ENCODE results near the gene ACVR2A.

Gene ACVR2A

GRCh38 chr2:147824620-147825019, 20.2 kb upstream of the ACVR2A start:
- no peak overlapping the region for H3K4me3 ChIP-seq (replicated peaks; ENCODE audit: low read depth, low read length)
- no peak for TF ChIP-seq CTCF (IDR thresholded peaks at IDR 0.05; ENCODE audit: low read depth, low read length, missing control alignments)
- DNase-seq (ENCODE audit: extremely low read depth, low read depth): no peak

- H3K4me3 ChIP-seq (replicated peaks; ENCODE audit: low read depth, low read length): no peak overlapping the region
- no peak for DNase-seq (ENCODE audit: extremely low read depth, low read depth)
- TF ChIP-seq CTCF (IDR thresholded peaks at IDR 0.05; ENCODE audit: low read depth, low read length, missing control alignments): no peak
Measured at GRCh38 chr2:147826278-147827087, 18.3 kb upstream of the ACVR2A start.

- DNase-seq (ENCODE audit: extremely low read depth, low read depth): no peak
Measured at GRCh38 chr2:147827088-147827375, 17.8 kb upstream of the ACVR2A start.

GRCh38 chr2:147829106-147829505, 15.7 kb upstream of the ACVR2A start:
- no peak for TF ChIP-seq CTCF (IDR thresholded peaks at IDR 0.05; ENCODE audit: low read depth, low read length, missing control alignments)
- H3K4me3 ChIP-seq (replicated peaks; ENCODE audit: low read depth, low read length): no peak overlapping the region
- peak; percentile 75 for DNase-seq (ENCODE audit: extremely low read depth, low read depth)

More at GRCh38 chr2:147827088-147827375, 17.8 kb upstream of the ACVR2A start:
- no peak overlapping the region for H3K4me3 ChIP-seq (replicated peaks; ENCODE audit: low read depth, low read length)
- no peak for TF ChIP-seq CTCF (IDR thresholded peaks at IDR 0.05; ENCODE audit: low read depth, low read length, missing control alignments)

- TF ChIP-seq CTCF (IDR thresholded peaks at IDR 0.05; ENCODE audit: low read depth, low read length, missing control alignments): no peak
- no peak for DNase-seq (ENCODE audit: extremely low read depth, low read depth)
- H3K4me3 ChIP-seq (replicated peaks; ENCODE audit: low read depth, low read length): no peak overlapping the region
Measured at GRCh38 chr2:147836099-147836498, 8.7 kb upstream of the ACVR2A start.

- H3K4me3 ChIP-seq (replicated peaks; ENCODE audit: low read depth, low read length): peak overlapping the region; percentile 70
- TF ChIP-seq CTCF (IDR thresholded peaks at IDR 0.05; ENCODE audit: low read depth, low read length, missing control alignments): no peak
- DNase-seq (ENCODE audit: extremely low read depth, low read depth): no peak
Measured at GRCh38 chr2:147843391-147843863, 1.4 kb upstream of the ACVR2A start.
